CD4-positive, alpha-beta T cell treated with Interleukin-21 for 1 hour (primary cell): ENCODE data around the gene SOST.

Experiments used
- DNase-seq: peaks from one replicate; pipeline ENCODE4 v3.0.0-alpha.2; 2020

SOST gene

DNA sequence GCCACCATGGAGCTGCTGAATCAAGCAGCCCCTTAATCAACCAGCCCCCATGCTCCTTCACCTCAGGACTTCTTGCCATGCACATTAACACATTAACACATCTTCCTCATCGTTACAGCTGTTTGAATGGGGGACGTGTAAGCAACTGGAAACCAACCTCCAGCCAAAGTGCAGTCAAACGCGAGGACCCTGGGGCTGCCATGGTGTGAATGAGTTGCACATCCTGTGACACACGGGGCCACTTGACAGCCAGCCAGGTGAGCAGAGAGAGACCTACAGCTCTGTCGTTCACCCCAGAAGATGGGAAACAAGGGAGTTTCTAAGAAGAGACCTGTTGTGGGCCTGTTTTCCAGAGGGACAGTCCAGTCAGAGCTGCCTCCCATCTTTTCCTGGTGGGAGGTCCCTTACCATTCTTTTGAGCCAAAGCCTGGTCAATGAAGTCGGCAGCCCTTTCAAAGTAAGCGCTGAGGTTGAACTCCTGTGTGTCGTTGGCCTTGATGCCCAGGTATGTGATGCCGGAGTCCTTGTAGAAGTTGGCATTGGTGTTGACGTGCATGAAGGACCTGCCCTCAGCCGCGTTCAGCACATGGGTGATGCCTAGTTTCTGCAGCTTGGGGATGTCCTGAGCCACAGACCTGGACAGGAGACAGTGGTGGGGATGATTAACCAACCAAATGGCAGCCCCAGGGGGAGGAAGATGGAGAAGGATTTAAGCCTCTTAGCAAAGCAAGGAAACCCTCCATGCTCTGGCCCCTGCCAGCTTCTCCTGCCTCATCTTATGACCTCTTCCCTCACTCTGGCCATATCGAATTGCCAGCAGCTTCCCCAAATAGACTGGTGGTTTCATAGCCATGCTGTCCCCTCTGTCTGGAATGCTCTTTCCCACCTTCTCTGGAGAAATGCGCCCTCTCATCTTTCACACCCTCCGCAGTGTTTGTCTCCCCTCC is 16.0 kb upstream of the SOST start:
- no peak for DNase-seq

DNA sequence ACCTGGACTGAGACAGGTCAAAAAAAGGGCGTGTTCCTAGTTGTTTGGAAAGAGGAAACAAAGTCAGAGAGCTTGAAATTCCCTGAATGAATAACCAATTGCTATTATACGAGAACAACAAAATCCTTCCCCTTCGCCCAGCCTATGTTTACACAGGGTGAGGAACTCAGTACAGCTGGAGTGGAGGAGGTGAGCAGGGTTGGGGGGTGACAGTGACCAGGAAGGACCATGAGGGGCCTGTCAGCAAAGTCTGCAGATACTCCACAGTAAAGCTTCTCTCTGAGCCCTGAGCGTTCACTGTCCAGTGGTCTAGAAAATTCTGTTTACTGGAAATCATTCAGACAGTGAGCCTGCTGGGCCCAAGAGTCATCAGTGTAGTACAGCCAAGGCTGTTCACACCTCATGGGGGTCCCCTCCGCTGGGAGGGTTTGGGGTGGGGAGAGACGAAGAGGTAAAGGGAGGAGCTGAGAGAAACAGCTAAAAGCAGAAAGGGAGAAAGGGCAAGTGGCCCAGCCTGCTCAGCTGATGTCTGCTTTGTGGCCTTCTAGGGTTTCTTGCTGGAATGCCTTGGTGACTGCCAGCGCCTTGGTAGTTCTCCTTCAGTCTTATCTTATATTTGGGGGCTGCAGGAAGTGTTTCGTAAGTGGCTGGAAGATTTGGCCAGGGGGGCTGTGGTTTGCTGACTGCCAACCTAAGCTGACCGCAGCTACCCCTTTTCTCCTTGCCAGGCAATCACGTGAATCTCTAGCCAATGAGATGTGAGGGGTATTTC is 14.5 kb upstream of the SOST start:
- DNase-seq: peak; percentile 40

DNA sequence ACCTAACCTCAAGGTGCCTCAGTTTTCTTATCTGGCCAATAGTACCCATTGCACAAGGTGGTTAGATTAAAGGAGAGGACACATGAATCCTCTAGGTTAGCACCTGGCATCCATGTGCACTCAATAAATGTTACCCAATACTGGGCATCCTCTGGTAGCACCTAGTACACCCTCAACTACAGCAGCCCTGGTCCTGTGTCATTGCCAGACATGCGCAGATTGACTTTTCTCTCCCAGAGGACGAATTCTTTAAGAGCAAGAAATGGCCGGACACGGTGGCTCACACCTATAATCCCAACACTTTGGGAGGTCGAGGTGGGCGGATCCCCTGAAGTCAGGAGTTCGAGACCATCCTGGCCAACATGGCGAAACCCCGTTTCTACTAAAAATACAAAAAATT is 12.9 kb upstream of the SOST start:
- no peak for DNase-seq

DNA sequence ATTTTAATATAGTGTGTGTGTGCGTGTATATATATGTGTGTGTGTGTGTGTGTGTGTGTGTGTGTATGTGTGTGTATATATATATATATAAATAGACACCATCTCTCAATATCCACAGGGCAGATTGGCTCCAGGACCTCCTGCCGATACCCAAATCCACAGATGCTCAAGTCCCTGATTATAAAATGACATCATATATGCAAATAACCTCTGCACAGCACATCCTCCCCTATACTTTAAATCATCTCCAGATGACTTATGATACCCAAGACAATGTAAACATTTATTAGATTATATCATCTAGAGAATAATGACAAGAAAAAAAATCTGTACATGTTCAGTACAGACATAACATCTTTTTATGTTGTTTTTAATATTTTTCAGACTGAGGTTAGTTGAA is 12.4 kb upstream of the SOST start:
- DNase-seq: no peak

DNA sequence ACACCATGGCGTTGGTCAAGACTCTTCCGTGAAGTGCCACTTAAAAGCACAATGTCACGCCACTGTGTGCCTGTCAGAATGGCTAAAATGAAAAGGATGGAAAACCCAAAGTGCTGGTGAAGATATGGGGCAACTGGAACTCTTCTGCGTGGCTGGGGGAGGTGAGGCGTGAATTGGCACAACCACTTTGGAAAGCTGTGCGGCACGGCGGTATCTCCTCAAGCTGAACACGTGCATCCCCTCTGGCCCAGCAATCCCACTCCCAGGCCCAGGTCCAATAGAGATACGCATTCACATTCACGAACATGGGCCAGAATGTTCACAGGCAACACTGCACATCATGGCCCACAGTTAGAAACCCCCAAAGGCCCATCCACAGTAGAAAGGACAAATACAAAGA is 11.3 kb upstream of the SOST start:
- no peak for DNase-seq

DNA sequence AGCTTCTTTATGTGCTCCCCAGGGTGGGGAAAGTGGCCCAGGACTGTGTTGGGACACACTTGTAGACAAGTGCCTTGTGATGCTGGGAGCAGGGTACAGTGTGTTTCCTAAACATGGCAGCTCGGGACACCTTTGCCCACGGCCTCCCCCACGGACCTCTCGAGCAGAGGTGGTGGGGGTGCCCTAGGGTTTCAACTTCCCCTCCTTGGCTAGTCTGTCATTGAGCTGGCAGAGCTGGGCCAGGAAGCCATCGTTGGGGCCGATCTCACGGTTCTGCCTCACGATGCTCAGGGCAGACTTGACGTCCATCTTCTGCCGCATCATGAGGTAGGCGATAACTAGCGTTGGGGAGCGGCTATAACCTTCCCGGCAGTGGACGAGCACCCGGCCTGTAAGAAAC is 10.8 kb upstream of the SOST start:
- no peak for DNase-seq

DNA sequence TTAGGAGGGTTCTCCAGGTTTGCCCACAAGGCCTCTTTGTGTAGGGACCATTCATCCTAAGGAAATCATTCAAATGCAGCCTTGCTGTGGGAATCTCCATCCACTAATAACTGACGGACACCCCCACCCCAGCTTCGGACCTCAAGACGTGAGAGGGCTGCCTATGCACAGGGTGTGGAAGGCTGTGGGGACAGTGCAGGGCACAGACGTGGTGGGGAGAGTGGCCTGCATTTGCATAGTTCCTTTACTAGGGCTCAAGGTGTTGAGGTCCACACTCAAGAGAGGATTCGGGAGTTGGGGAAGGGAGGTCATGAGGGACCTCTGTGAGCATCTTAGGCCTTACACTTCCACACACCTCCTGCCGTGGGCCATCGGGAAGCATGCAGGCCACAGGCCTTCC is 10.4 kb upstream of the SOST start:
- DNase-seq: no peak

DNA sequence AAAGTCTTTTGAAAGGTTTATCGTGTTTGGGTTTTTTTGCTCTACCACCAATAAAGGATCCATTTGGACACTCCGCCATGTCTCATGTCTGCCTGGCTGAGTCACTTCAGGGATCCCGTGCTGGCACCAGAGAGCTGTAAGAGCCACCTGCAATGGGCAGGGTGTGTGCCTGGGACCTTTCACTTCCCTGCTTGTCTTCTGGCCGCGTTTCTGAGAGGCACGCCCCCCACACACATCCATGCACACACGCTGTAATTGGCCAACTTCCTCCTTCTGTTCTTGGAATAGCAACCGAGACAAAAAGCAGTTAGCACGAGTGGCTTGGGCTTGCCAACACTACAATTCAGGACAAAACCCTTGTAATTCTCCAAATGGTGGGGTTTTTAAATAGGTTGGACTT is 9.8 kb upstream of the SOST start:
- DNase-seq: peak; percentile 23

DNA sequence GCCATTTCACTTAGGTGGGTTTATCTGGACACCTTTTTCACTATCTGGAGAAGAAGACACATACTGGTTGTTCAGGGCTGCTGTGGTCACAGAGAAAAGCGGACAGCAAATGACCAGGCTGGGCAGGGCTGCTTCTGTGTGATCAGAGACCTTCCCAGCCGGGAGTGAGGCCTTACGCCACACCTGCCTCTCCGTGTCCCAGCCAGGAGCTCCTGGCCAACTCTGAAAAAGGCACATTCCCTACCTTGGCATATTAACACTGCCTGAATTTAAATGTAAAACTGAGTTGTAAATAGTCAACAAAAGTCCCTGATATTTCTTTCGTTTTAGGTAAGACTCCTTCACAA is 9.1 kb upstream of the SOST start:
- DNase-seq: no peak

DNA sequence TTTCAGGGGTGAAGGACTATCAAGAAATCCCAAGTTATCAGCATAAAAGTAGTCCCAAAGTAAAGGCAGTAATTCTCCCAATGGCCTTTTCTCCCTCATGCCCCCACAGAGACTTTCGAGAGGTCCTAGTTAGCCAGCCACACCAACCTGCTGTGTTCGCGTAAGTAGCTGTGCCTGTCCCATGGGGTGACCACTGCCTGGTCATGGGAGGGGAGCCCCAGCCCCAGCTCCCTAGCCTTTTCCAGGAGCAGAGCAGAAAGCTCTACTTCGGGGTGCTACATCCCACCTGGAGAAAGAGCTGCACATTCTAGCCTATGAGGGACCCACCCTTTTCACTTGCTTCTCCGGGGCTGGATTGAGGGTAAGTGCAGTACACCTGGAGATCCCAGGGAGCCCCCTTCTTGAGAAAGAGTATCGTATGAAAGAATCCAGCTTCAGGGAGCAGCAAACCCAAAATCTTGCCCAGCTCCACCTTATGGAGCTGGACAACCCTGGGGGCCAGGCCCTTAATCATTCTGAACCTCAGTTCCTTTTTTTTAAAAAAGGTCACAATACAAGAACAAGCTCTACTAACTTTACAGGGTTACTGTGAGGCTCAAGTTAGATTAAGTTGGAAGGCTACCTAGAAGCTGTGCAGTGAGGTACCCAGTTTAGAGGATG is 8.6 kb upstream of the SOST start:
- DNase-seq: no peak

DNA sequence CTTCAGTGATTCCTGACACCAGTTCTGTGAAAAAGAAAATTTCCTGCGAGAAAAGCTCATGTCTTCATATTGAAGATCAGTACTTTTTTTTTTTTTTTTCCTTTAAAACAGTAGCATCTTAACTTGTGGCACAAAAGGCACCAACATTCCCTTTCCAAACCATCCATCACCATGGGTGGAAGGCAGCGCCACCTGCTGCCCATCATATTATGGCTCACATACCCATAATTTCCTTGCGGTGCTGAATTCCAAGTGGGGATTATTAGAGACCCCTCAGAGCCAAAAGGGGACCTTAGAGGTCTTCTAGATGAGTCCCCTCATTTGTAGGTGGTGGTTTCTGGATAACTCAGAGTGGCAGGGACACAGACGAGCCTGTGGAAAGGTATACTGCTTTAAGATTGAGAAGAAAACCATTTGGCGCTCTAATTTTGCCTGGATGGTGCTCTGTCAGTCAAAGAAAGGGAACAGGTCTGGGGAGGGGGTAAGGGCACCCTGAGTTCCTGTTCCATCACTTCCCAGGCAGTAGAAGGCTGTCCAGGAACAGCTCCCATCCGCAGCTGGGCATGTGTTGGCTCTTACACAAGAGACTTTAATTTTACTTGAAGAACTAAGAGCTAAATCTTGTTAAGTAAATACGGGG is 7.9 kb upstream of the SOST start:
- DNase-seq: peak; percentile 35

DNA sequence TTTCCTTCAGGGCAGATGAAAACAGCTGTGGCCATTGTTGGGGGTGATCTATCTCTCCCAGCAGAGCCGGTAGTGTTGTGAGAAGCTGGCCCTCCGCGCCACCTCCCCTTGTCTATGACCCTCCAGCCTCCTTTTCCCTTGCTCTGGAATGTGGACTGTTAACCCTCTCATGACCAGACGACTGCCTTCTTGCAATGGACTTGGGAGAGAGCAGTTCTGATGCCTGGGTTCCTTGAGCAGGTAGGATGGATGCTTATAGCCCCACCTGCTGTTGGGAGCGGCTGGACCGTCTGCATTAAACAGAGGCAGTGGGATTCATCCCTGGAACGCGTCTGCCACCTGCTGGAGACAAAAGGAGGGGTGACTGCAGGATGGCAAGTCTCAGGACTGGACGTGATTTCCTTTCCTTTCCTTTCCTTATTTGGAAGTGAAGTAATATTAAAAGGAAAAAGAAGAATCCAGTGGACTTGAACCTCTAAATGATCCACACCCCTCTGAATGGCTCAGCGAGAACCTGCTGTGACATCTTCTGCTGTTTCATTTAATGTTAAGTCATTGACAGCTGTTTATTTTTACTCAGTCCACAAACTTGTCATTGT is 1.8 kb upstream of the SOST start:
- peak; percentile 88 for DNase-seq

DNA sequence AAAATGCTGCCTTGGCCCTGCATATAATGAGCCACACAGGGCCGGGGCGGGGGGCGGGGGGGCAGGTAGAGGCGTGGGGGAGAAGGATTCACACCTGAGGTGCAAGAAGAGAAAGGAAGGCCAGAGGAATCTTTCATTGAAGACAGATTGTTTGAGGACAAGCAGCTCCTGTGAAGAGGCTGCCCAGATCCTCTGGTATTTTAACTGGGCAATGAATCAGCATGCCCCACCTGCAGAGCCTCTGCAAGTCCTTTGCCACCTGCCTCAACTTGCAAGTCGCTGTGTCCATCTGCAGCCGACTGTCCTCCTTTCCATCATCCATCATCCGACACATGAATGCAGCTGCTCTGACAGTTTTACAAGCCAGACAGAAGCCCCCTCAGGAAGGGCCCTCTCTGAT is 1.2 kb upstream of the SOST start:
- no peak for DNase-seq

DNA sequence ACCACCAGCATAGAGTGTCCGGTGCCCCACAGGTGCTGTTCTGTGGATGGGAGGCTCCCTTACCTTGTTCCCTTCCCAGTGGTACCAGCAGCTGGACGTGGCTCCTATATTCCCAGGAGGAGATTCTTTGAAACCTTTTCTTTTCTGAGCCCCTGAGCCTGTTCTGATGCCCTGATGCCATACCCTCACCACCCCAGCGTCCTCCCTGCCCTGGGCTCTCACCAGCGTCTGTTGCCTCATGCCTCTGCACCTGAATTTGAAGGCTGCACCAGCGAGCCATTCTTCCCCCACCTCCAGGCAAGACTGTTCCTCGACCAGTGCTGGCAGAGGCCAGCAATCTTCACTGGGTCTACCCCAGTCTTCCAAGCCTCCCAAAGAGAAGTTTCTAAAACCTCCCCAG is 505 bp downstream of the SOST start:
- DNase-seq: no peak

DNA sequence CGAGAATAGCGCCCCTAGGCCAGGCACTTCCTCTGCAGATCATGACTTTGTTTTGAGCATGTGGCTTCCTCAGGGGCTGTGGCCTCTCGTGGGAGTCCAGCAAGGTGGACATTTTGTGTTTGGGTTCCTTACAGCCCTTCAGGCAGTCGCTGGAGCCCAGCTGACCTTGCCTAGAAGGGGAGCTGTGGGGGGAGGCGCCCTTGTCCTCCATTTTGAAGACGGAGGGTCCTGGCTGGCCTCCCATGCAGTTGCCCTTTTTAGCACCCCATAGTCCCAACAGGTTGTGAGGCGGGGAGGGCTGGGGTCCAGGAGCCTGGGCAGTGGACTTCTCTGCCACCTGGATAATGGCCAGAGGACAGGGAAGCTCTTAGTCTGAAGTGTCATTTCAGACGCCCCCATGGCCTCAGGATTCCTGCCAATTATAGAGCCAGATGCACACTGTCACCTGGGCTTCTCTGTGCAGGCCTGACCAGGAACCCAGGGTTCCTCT is 1.4 kb downstream of the SOST start:
- no peak for DNase-seq

DNA sequence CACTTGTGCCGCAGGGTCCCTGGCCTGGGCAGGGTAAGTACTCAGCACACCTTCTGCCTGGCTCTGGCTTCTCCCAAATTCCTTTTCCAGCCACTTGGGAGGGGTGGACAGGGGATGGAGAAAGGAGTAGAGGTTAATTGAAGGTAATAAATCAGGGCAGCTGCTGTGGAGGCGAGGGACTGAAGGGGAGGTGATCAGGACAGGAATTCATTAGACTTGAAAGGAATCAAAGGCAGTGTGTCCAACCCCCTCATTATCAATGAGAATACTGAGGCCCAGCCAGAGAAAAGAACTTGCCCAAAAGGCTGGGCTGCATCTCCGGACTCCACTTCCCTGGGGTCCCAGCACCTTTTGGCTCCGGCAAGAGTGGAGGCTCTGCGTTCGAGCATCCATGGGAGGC is 2.4 kb downstream of the SOST start:
- DNase-seq: no peak

DNA sequence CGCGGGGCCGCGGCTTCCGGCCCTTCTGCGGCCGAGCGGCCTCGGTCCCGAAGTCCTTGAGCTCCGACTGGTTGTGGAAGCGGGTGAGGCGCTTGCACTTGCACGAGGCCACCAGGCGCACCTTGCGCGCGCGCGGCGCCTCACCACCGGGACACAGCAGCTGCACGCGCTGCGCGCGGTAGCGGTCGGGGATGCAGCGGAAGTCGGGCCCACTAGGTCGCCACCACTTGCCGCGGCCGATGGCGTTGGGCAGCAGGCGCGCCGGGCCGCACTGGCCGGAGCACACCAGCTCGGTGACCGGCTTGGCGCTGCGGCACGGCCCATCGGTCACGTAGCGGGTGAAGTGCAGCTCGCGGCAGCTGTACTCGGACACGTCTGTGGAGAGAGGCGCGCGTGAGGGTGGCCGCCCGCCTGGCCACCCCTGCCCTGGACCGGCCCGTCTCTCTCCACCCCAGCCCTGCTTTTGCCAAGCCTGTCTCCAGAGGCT is 3.2 kb downstream of the SOST start:
- DNase-seq: no peak

DNA sequence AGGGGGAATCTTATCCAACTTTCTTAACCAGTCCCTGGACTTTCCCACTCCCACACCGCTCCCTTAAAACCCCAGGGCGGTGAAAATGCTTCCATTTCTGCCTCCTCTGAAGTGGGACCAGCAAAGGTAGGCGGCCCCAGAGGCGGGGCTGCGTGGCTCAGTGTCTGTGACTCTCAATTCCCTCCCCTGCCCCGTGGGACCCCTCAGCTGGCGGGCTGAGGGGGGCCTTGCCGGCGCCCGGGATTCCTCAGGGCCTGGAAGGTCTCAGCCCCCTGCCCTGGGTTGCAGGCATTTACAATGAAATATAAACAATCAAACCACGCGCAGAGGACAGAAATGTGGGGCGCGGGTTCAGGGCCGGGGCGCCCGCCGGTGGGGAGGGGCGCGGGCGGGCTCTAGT is 3.6 kb downstream of the SOST start:
- DNase-seq: no peak

DNA sequence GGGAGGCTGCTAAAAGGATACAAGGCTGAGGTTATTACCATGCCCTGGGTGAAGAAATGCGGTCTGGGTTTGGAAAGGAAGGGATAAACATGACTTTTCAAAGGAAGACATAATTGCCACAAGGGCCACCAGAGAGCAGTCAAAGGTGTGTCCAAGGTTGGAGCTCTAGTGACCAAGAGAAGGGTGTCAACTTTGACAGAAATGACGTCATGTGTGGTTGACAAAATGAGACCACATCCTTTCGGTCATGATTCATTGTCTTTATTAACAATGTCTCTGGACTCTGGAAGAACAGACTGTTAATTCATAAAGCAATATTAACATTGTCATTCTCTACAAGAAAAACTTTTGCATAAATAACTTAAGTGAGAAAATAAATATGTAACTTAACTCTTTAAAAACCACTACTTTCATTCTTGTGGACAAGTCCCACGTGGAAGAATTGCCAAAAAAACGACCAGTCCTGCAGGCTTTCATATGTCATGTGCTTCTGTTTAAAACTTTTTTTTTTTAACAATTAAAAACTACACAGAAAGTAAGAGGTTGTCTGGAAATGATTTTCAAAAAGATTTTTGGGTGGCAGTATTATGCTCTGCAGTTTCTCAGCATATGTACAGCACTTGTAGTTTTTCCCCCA is 5.0 kb downstream of the SOST start:
- peak; percentile 10 for DNase-seq

DNA sequence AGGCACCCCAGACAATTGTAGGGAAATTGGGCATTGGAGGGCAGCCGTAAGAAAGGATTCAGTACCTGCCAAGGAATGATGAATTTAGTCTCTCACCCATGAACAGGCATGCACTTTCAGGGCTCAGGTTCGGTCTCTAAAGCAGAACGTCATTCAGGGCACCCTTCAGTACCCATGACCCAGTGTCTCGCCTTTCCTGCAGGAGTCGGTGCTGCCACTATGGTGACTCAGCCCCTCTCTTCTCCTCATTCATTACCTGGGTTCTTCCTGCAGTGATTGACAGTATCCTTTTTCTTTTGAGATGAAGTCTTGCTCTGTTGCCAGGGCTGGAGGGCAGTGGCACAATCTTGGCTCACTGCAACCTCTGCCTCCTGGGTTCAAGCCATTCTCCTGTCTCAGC is 8.4 kb downstream of the SOST start:
- no peak for DNase-seq

DNA sequence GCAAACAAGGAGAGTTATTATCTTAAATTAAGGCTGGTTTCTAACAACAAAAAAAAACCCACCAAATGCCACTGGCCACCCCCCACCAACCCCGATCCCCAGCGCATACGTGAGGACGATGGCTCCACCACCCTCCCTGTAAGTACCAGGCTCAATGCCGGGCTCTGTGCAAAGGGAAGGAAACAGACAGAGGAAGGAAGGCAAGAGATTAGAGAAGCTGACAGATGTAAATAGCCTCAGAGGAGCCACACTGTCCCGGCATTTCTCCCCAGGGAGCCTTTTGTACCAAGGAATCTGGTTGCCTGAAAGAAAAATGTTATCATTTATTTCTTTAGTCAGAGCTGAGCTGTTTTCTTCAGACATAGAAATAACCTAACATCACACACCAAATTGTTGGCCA is 13.1 kb downstream of the SOST start:
- DNase-seq: no peak

DNA sequence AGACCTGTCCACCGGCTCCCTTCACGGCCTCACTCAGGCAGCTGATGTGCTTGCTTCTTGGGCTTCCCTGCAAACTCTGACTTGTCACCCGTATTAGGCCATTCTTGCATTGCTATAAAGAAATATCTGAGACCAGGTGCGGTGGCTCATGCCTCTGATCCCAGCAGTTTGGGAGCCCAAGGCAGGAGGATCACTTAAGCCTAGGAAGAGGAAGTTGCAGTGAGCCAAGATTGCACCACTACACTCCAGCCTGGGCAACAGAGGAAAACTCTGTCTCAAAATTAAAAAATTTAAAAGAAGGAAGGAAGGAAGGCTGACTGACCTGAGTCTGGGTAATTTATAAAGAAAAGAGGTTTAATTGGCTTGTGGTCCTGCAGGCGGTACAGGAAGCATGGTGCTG is 17.0 kb downstream of the SOST start:
- DNase-seq: no peak
